Effector memory CD8-positive, alpha-beta T cell (primary cell): ENCODE results near the gene ZNF436.
"Not testable (repeated sequence)": the region's sequence is repeated elsewhere in the genome, so short reads cannot be mapped to it uniquely, and the experiment has no call there.

Experiments used
- ATAC-seq: fragments of 150-1000 bp; cut with Tn5 transposase; replicated peaks from 2 replicates; pipeline ENCODE4 v1.10.0; 2021; ENCODE audit warnings: mild to moderate bottlenecking, moderate library complexity
- DNase-seq, 3 experiments: peaks; one replicate each; pipeline ENCODE4 v3.0.0; 2021
- H3K27ac Mint-ChIP-seq, 2 donors: one replicate each; pipeline ENCODE4 v1.8.0; 2022; ENCODE audit warnings: mild to moderate bottlenecking in 2 of 2, mixed read lengths in 2 of 2, moderate library complexity in 2 of 2
- H3K27me3 Mint-ChIP-seq, 2 donors: one replicate each; pipeline ENCODE4 v1.8.0; 2022; ENCODE audit warnings: mixed read lengths in 2 of 2
- H3K36me3 Mint-ChIP-seq: one replicate; pipeline ENCODE4 v1.8.0; 2022; ENCODE audit warnings: mild to moderate bottlenecking, moderate library complexity, mixed read lengths; ENCODE audit not compliant: insufficient read depth
- H3K4me1 Mint-ChIP-seq, 2 donors: one replicate each; pipeline ENCODE4 v1.8.0; 2022; ENCODE audit warnings: low read depth in 2 of 2, mixed read lengths in 2 of 2
- H3K4me3 Mint-ChIP-seq, 2 donors: one replicate each; pipeline ENCODE4 v1.8.0; 2022; ENCODE audit warnings: mild to moderate bottlenecking in 2 of 2, mixed read lengths in 2 of 2, moderate library complexity in 2 of 2
- H3K9me3 Mint-ChIP-seq, 2 donors: one replicate each; pipeline ENCODE4 v1.8.0; 2022; ENCODE audit warnings: mixed read lengths in 2 of 2

The ZNF436 gene

GRCh38 chr1:23344987-23345472 is 24.6 kb downstream of the ZNF436 start:
- H3K4me3 Mint-ChIP-seq: peak overlapping the region; percentile 95 to 96
- peaks cover 30 to 33% of the 10 kb centered on the region in 2 donors for H3K4me1 Mint-ChIP-seq
- no peaks in the 10 kb centered on the region for H3K27me3 Mint-ChIP-seq
- H3K9me3 Mint-ChIP-seq: no peaks in the 10 kb centered on the region
- ATAC-seq (no peak), DNase-seq (no peak)
- peak overlapping the region; percentile 97 for H3K27ac Mint-ChIP-seq
- H3K36me3 Mint-ChIP-seq: peaks cover 3% of the 10 kb centered on the region

GRCh38 chr1:23344111-23344986 is 25.3 kb downstream of the ZNF436 start, which contains the start of gene HNRNPR:
Gene HNRNPR (minus strand): TSS chr1:23344284. CDS start chr1:23341008, 3,276 bp downstream.
- Mint-ChIP-seq H3K27me3 (no peaks in the 10 kb centered on the region), H3K9me3 (no peaks in the 10 kb centered on the region), H3K4me3 (peak within 1 kb of the TSS; percentile 95 to 96), H3K4me1 (peaks cover 35 to 39% of the 10 kb centered on the region in 2 donors), H3K36me3 (peaks cover 6% of the 10 kb centered on the region), H3K27ac (peak within 1 kb of the TSS; percentile 97)
- ATAC-seq: peak; percentile 96
- peak; percentile 97 to 98 (median 98) for DNase-seq

GRCh38 chr1:23343221-23344110 is 26.2 kb downstream of the ZNF436 start:
- H3K36me3 Mint-ChIP-seq: peaks cover 6% of the 10 kb centered on the region
- peaks cover 38 to 46% of the 10 kb centered on the region in 2 donors for H3K4me1 Mint-ChIP-seq
- peak overlapping the region; percentile 97 for H3K27ac Mint-ChIP-seq
- no peaks in the 10 kb centered on the region for H3K27me3 Mint-ChIP-seq
- H3K4me3 Mint-ChIP-seq: peak overlapping the region; percentile 95 to 96
- ATAC-seq (peak; percentile 2), DNase-seq (no peak)
- H3K9me3 Mint-ChIP-seq: no peaks in the 10 kb centered on the region

DNA sequence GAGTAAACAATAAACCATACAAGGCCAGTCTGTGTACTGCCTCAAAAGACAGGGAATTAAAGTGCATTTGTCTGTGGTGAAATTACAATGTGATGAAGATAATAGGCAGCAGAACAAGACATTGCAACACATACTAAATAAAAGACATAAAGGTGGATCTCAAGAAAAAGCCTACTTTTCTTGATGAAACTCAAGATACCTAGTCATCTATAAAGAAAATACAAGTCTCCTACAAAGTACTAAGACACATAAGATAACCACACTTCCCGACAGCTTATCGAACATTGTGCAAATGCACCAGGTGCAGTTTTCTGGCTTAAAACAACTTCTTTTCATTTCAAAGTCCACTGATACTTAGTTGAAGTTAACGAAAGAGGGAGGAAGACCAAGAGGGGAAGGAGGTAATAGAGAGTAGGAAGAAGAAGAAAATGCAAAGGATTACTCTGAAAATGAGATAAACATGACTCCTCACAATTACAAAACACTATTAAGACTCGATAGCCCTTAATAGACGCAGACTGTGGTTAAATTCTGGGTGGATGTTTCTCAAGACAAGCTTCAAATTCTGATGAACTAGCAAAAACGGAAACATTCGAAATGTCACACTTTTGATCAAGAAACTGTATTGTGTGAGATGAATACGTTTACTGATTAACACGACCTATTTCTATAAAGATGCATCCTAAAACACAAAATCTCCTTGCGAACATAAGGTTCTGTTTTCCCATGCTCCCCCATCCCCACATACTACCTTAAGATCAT is 27.5 kb downstream of the ZNF436 start:
- H3K36me3 Mint-ChIP-seq: peaks cover 13% of the 10 kb centered on the region
- H3K27me3 Mint-ChIP-seq: no peaks in the 10 kb centered on the region
- ATAC-seq (no peak), DNase-seq (no peak)
- peak overlapping the region; percentile 95 to 96 for H3K4me3 Mint-ChIP-seq
- H3K4me1 Mint-ChIP-seq: peaks cover 43 to 56% of the 10 kb centered on the region in 2 donors
- H3K27ac Mint-ChIP-seq: peak overlapping the region; percentile 97
- H3K9me3 Mint-ChIP-seq: no peaks in the 10 kb centered on the region

GRCh38 chr1:23339632-23340031 is 30.0 kb downstream of the ZNF436 start:
- Mint-ChIP-seq H3K27ac (peak overlapping the region in 1 of 2 donors; percentile 97), H3K4me1 (peaks cover 37 to 57% of the 10 kb centered on the region in 2 donors), H3K36me3 (peaks cover 38% of the 10 kb centered on the region)

DNA sequence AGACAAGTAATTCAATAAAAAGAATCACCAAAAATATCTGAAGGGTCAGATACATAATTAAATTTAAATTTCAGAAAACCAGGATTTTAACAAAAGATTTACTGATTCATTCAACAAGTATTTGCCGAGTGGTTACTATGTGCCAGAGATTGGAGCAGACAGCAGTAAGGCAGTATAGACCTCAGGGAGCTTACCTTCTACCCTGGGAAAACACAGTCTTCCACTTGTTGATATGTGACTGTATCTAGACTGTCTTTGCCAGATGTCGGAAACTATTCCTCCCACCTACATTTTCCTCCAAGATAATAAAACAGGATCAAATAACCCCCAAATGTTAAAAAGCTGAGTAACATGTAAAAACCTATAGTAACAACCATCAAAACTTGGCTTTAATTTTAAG is 31.8 kb downstream of the ZNF436 start:
- Mint-ChIP-seq H3K27ac (peak overlapping the region in 1 of 2 donors; percentile 27), H3K27me3 (no peaks in the 10 kb centered on the region), H3K9me3 (no peaks in the 10 kb centered on the region), H3K36me3 (peaks cover 52% of the 10 kb centered on the region), H3K4me1 (peaks cover 31 to 63% of the 10 kb centered on the region in 2 donors), H3K4me3 (peak overlapping the region in 1 of 2 donors; percentile 96)
- DNase-seq (no peak), ATAC-seq (no peak)

More at GRCh38 chr1:23339632-23340031, 30.0 kb downstream of the ZNF436 start:
- no peak for DNase-seq
- peak overlapping the region; percentile 95 to 96 for H3K4me3 Mint-ChIP-seq
- no peaks in the 10 kb centered on the region for H3K9me3 Mint-ChIP-seq
- no peaks in the 10 kb centered on the region for H3K27me3 Mint-ChIP-seq
- ATAC-seq: no peak

DNA sequence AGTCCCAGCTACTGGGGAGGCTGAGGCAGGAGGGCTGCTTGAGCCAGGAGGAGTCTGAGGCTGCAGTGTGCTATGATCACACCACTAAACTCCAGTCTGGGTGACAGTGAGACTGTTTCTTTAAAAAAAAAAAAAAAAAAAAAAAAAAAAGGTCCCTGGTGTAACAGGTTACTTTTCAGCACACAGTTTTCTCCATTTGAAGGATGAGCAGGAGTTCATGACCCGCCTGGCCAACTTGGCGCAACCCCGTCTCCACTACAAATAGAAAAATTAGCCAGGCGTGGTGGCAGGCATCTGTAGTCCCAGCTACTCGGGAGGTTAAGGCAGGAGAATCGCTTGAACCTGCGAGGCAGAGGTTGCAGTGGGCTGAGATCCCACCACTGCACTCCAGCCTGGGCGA is 37.9 kb downstream of the ZNF436 start:
- DNase-seq: no peak
- no peak for ATAC-seq
- Mint-ChIP-seq H3K4me1 (peaks cover 13 to 33% of the 10 kb centered on the region in 2 donors), H3K27ac (no peak overlapping the region), H3K4me3 (no peak overlapping the region), H3K27me3 (no peaks in the 10 kb centered on the region), H3K9me3 (no peaks in the 10 kb centered on the region), H3K36me3 (peaks cover 95% of the 10 kb centered on the region)

- peaks cover 93% of the 10 kb centered on the region for H3K36me3 Mint-ChIP-seq
Observed at GRCh38 chr1:23330846-23331245, 38.8 kb downstream of the ZNF436 start.

GRCh38 chr1:23325393-23325792 is 44.2 kb downstream of the ZNF436 start:
- Mint-ChIP-seq H3K36me3 (peaks cover 60% of the 10 kb centered on the region), H3K9me3 (no peaks in the 10 kb centered on the region), H3K4me1 (peaks cover 10 to 39% of the 10 kb centered on the region in 2 donors), H3K4me3 (no peak overlapping the region), H3K27ac (no peak overlapping the region), H3K27me3 (no peaks in the 10 kb centered on the region)
- DNase-seq: no peak
- ATAC-seq: no peak

More at GRCh38 chr1:23330846-23331245, 38.8 kb downstream of the ZNF436 start:
- no peaks in the 10 kb centered on the region for H3K9me3 Mint-ChIP-seq
- no peak for DNase-seq
- H3K4me1 Mint-ChIP-seq: peaks cover 13 to 39% of the 10 kb centered on the region in 2 donors
- H3K27ac Mint-ChIP-seq: no peak overlapping the region
- H3K27me3 Mint-ChIP-seq: no peaks in the 10 kb centered on the region
- ATAC-seq: no peak
- no peak overlapping the region for H3K4me3 Mint-ChIP-seq

DNA sequence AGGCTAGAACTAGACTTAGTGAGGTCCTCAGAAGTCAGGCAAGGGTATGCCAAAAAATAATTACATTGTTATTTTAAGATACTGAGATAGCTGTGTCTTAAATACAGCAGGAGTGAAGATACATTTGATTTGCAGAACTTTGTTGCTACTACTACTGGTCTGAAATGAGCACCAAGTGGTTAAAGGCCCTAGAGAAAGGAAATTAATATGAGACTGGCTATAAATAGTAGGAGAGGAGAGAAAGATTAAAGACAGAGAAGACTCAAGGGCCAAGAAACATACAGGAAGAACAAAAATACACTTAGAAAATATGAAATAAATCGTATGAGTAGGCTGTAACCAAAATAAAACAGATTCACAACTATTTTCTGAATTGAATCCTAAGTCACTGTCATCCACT is 46.9 kb downstream of the ZNF436 start:
- DNase-seq: no peak
- no peaks in the 10 kb centered on the region for H3K27me3 Mint-ChIP-seq

DNA sequence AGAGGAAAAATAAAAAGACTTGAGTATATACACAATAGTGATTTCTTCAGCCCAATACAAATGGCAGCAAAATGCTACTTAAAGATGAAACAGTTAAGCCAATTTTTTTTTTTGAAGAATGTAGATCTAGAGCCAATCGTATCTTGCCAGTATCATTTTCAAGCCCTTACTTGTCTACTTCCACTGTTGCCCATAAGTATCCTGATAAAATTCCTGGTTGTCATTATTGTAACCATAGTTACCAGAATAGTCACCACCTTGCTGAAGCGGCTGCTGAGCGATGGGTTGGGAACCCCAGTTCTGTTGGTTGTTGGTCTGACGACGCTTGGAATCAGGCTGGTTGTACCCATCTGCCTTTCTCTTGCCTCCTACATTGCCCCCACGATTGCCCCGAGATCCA is 59.4 kb downstream of the ZNF436 start:
- H3K9me3 Mint-ChIP-seq, H3K27ac Mint-ChIP-seq, DNase-seq, ATAC-seq, H3K27me3 Mint-ChIP-seq, H3K4me3 Mint-ChIP-seq: not testable (repeated sequence)
- Mint-ChIP-seq H3K36me3 (peaks cover 75% of the 10 kb centered on the region), H3K4me1 (peaks cover 10 to 21% of the 10 kb centered on the region in 2 donors)

More for the DNA sequence above, 46.9 kb downstream of the ZNF436 start:
- peaks cover 7 to 37% of the 10 kb centered on the region in 2 donors for H3K4me1 Mint-ChIP-seq
- no peak overlapping the region for H3K4me3 Mint-ChIP-seq
- peak overlapping the region in 1 of 2 donors; percentile 82 for H3K27ac Mint-ChIP-seq
- H3K36me3 Mint-ChIP-seq: peaks cover 60% of the 10 kb centered on the region
- no peaks in the 10 kb centered on the region for H3K9me3 Mint-ChIP-seq
- no peak for ATAC-seq
